Measurements from ENCODE around the gene CYB561D2. TPM values are rescaled to one million over a fixed set of nuclear protein-coding genes. Genes with fewer than 3 reads are reported as not detected.

The CYB561D2 gene
- total and polyA plus RNA-seq, 2 of the 13 experiments (the other 11 are each of a cell fraction or from before 2014, with no cell fraction given): 11.1 to 17.2 TPM

GRCh38 chr3:50358911-50359759 is 8.5 kb downstream of the CYB561D2 start, which contains the start of gene TMEM115 (continued):
- TF ChIP-seq, protein P1, sequence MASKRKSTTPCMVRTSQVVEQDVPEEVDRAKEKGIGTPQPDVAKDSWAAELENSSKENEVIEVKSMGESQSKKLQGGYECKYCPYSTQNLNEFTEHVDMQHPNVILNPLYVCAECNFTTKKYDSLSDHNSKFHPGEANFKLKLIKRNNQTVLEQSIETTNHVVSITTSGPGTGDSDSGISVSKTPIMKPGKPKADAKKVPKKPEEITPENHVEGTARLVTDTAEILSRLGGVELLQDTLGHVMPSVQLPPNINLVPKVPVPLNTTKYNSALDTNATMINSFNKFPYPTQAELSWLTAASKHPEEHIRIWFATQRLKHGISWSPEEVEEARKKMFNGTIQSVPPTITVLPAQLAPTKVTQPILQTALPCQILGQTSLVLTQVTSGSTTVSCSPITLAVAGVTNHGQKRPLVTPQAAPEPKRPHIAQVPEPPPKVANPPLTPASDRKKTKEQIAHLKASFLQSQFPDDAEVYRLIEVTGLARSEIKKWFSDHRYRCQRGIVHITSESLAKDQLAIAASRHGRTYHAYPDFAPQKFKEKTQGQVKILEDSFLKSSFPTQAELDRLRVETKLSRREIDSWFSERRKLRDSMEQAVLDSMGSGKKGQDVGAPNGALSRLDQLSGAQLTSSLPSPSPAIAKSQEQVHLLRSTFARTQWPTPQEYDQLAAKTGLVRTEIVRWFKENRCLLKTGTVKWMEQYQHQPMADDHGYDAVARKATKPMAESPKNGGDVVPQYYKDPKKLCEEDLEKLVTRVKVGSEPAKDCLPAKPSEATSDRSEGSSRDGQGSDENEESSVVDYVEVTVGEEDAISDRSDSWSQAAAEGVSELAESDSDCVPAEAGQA (IDR thresholded peaks at IDR 0.05; ENCODE audit: low read depth): peak; percentile 57; the same call in 1 of the 2 replicates
- TF ChIP-seq, protein P1 (CRISPR knock-in tag; IDR thresholded peaks at IDR 0.05; ENCODE audit: borderline replicate concordance): no peak
- TF ChIP-seq GMEB1 (CRISPR knock-in tag; IDR thresholded peaks at IDR 0.05; ENCODE audit: borderline replicate concordance) (peak; percentile 96), ARID3A (IDR thresholded peaks at IDR 0.05; ENCODE audit: low read depth, low read length) (no peak), TEAD2 (CRISPR knock-in tag; IDR thresholded peaks at IDR 0.05) (no peak), PRMT3 (CRISPR knock-in tag; IDR thresholded peaks at IDR 0.05; ENCODE audit: borderline replicate concordance, low read depth) (no peak), ZNF235 (CRISPR knock-in tag; IDR thresholded peaks at IDR 0.05; ENCODE audit: borderline replicate concordance) (no peak; the same call in 1 of the 2 replicates), FOSL2 (CRISPR knock-in tag; IDR thresholded peaks at IDR 0.05) (peak; percentile 26; the same call in 1 of the 2 replicates), ZNF879 (CRISPR knock-in tag; IDR thresholded peaks at IDR 0.05) (no peak), GABPB1 (CRISPR knock-in tag; IDR thresholded peaks at IDR 0.05) (peak; percentile 98), RBM22 (optimal IDR thresholded peaks at IDR 0.05; ENCODE audit: low read length) (no peak), POLR2A (IDR thresholded peaks at IDR 0.05; ENCODE audit: insufficient read depth in 1 of 2, low read depth in 2 of 2, low read length in 2 of 2) (peak in 1 of 2 experiments; percentile 54; a peak in 2 of 4 replicates), SETDB1 (CRISPR knock-in tag; IDR thresholded peaks at IDR 0.05; ENCODE audit: borderline replicate concordance) (no peak), KDM4B (CRISPR knock-in tag; IDR thresholded peaks at IDR 0.05) (peak; percentile 78), KLF13 (CRISPR knock-in tag; IDR thresholded peaks at IDR 0.05) (no peak), KLF15 (CRISPR knock-in tag; IDR thresholded peaks at IDR 0.05; ENCODE audit: borderline replicate concordance) (no peak), GPN1 (CRISPR knock-in tag; IDR thresholded peaks at IDR 0.05; ENCODE audit: borderline replicate concordance) (no peak), ISX (CRISPR knock-in tag; conservative IDR thresholded peaks at IDR 0.05) (no peak), E2F1 (CRISPR knock-in tag; IDR thresholded peaks at IDR 0.05) (no peak)
